ENCODE measurements around the gene ZNF573. TPM values are rescaled to one million over a fixed set of nuclear protein-coding genes. Genes with fewer than 3 reads are reported as not detected.

Gene ZNF573
- polyA plus RNA-seq, 3 donors from 2014 or later: 2.8 to 9.6 (median 8.5) TPM

GRCh38 chr19:37725181-37725580 is 54.2 kb downstream of the ZNF573 start:
- Mint-ChIP-seq H3K27me3 (ENCODE audit: low read depth in 3 of 3) (peaks cover 0 to 3% (median 0%) of the 10 kb centered on the region in 3 donors), H3K9me3 (peaks cover 0 to 4% (median under 1%) of the 10 kb centered on the region in 6 donors), H3K4me3 (no peak overlapping the region), H3K36me3 (peaks cover 0 to 15% (median 3%) of the 10 kb centered on the region in 3 donors), H3K4me1 (no peaks in the 10 kb centered on the region), H3K27ac (no peak overlapping the region)
- DNase-seq: no peak

DNA sequence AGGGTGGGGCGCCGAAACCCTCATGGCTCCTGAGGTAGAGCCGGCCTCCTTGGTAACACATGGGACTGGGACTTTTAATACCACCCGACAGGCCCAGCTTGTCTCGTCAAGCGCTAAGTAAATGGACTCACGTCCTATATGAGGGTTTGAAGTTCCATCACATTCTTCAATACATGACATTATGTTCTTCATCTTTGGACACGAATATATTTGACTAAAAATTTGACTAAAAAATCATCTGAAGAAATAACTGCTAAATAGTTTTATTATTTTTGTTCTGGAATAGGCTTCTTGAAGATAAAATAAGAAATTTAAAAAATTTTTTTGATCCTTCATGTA is 59.5 kb downstream of the ZNF573 start:
- Mint-ChIP-seq H3K9me3 (peaks cover 0 to 1% (median 0%) of the 10 kb centered on the region in 6 donors), H3K27ac (peak overlapping the region; percentile 88 to 97 (median 93)), H3K4me3 (peak overlapping the region; percentile 91 to 95 (median 93)), H3K4me1 (peaks cover 16 to 20% of the 10 kb centered on the region in 2 donors), H3K36me3 (peaks cover 0 to 9% (median 6%) of the 10 kb centered on the region in 3 donors), H3K27me3 (ENCODE audit: low read depth in 3 of 3) (peaks cover 8 to 12% (median 8%) of the 10 kb centered on the region in 3 donors)
- no peak for DNase-seq

- Mint-ChIP-seq H3K27ac (peak within 1 kb of the TSS; percentile 88 to 98 (median 94)), H3K27me3 (ENCODE audit: low read depth in 3 of 3) (peaks cover 8 to 12% (median 8%) of the 10 kb centered on the region in 3 donors), H3K4me3 (peak within 1 kb of the TSS; percentile 91 to 95 (median 93)), H3K9me3 (no peaks in the 10 kb centered on the region), H3K4me1 (peaks cover 16 to 20% of the 10 kb centered on the region in 2 donors), H3K36me3 (peaks cover 0 to 9% (median 6%) of the 10 kb centered on the region in 3 donors)
- peak; percentile 87 to 89 (median 89) for DNase-seq
Observed at GRCh38 chr19:37719111-37719926, 60.1 kb downstream of the ZNF573 start, which contains the start of gene ZNF607. Gene ZNF607, minus strand, starts transcription at chr19:37719761. Its CDS starts 8,143 bp downstream, at chr19:37711618.

DNA sequence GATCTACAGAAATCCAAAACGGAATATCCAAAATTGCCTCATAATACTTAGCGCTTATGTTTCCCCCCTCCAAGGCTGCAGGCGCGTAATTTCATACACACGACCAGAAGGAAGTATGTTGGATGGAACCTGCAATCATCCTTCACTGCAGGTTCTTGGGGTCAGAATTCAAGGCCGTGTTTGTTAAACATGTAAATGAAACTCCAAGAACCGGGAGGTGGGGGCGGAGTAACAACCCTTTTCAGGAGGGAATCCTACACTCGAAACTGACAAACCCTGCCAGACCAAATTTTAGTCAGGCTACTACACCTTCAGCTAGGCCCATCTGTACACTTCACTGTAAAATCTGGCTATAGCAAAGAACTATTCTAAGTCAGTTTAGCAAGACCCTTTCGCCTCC is 61.1 kb downstream of the ZNF573 start:
- H3K4me3 Mint-ChIP-seq: peak overlapping the region; percentile 88 to 95 (median 93)
- peaks cover 4 to 13% (median 6%) of the 10 kb centered on the region in 3 donors for H3K36me3 Mint-ChIP-seq
- peak overlapping the region; percentile 88 to 98 (median 94) for H3K27ac Mint-ChIP-seq
- H3K9me3 Mint-ChIP-seq: no peaks in the 10 kb centered on the region
- DNase-seq: no peak
- peaks cover 16 to 20% of the 10 kb centered on the region in 2 donors for H3K4me1 Mint-ChIP-seq
- H3K27me3 Mint-ChIP-seq (ENCODE audit: low read depth in 3 of 3): peaks cover 8 to 9% (median 8%) of the 10 kb centered on the region in 3 donors

GRCh38 chr19:37716140-37716539 is 63.2 kb downstream of the ZNF573 start:
- DNase-seq: no peak
- Mint-ChIP-seq H3K4me1 (peaks cover 16 to 20% of the 10 kb centered on the region in 2 donors), H3K9me3 (no peaks in the 10 kb centered on the region), H3K4me3 (no peak overlapping the region), H3K27me3 (ENCODE audit: low read depth in 3 of 3) (peaks cover 8 to 9% (median 8%) of the 10 kb centered on the region in 3 donors), H3K27ac (peak overlapping the region in 2 of 6 donors; percentile 45 to 69), H3K36me3 (peaks cover 11 to 21% (median 13%) of the 10 kb centered on the region in 3 donors)

GRCh38 chr19:37706052-37706605 is 73.3 kb downstream of the ZNF573 start:
- peaks cover 0 to 12% (median 3%) of the 10 kb centered on the region in 6 donors for H3K9me3 Mint-ChIP-seq
- no peak overlapping the region for H3K27ac Mint-ChIP-seq
- H3K27me3 Mint-ChIP-seq (ENCODE audit: low read depth in 3 of 3): no peaks in the 10 kb centered on the region
- H3K36me3 Mint-ChIP-seq: peaks cover 53 to 73% (median 68%) of the 10 kb centered on the region in 3 donors
- no peak overlapping the region for H3K4me3 Mint-ChIP-seq
- DNase-seq: no peak
- no peaks in the 10 kb centered on the region for H3K4me1 Mint-ChIP-seq

DNA sequence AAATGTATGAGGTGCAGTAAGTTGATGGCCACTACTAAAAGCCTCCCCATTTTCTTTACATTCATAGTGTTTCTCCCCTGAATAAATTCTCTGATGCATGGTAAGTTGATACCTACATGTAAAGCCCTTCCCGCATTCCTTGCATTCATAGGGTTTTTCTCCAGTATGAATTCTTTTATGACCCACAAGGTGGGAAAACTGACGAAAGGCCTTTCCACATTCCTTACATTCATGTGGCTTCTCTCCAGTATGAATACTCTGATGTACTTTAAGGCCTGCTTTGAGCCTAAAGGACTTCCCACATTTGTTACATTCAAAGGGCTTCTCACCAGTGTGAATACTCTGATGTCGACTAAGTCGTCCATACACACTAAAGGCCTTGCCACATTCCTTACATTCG is 80.3 kb downstream of the ZNF573 start:
- Mint-ChIP-seq H3K4me3 (no peak overlapping the region), H3K27me3 (ENCODE audit: low read depth in 3 of 3) (peaks cover 0 to 2% (median 0%) of the 10 kb centered on the region in 3 donors), H3K27ac (no peak overlapping the region), H3K4me1 (no peaks in the 10 kb centered on the region), H3K9me3 (peaks cover 0 to 13% (median 9%) of the 10 kb centered on the region in 6 donors), H3K36me3 (peaks cover 50 to 58% (median 51%) of the 10 kb centered on the region in 3 donors)
- no peak for DNase-seq

DNA sequence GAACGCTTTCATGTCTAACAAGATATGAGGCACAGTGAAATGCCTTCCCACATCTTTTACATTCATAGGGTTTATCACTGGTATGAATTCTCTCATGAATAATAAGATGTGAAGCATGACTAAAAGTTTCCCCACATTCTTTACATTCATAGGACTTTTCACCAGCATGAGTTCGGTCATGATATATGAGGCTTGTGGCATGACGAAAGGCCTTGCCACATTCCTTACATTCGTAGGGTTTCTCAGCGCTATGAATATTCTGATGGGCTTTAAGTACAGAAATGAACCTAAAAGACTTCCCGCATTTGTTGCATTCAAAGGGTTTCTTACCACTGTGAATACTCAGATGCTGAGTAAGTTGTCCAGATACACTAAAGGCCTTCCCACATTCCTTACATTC is 81.2 kb downstream of the ZNF573 start:
- no peak for DNase-seq
- peaks cover 0 to 13% (median 7%) of the 10 kb centered on the region in 6 donors for H3K9me3 Mint-ChIP-seq

GRCh38 chr19:37695144-37695899 is 84.1 kb downstream of the ZNF573 start:
- no peak for DNase-seq
- no peak overlapping the region for H3K4me3 Mint-ChIP-seq
- H3K4me1 Mint-ChIP-seq: peaks cover 14 to 15% of the 10 kb centered on the region in 2 donors
- peaks cover 3 to 7% (median 6%) of the 10 kb centered on the region in 3 donors for H3K27me3 Mint-ChIP-seq (ENCODE audit: low read depth in 3 of 3)
- H3K27ac Mint-ChIP-seq: no peak overlapping the region
- H3K9me3 Mint-ChIP-seq: peaks cover 0 to 13% (median 4%) of the 10 kb centered on the region in 6 donors
- peaks cover 28 to 31% (median 30%) of the 10 kb centered on the region in 3 donors for H3K36me3 Mint-ChIP-seq

More for the DNA sequence above, 81.2 kb downstream of the ZNF573 start:
- no peak overlapping the region for H3K27ac Mint-ChIP-seq
- peaks cover 45 to 51% (median 47%) of the 10 kb centered on the region in 3 donors for H3K36me3 Mint-ChIP-seq
- no peak overlapping the region for H3K4me3 Mint-ChIP-seq
- peaks cover 0 to 3% of the 10 kb centered on the region in 2 donors for H3K4me1 Mint-ChIP-seq
- H3K27me3 Mint-ChIP-seq (ENCODE audit: low read depth in 3 of 3): peaks cover 0 to 2% (median 0%) of the 10 kb centered on the region in 3 donors

GRCh38 chr19:37692956-37693620 is 86.3 kb downstream of the ZNF573 start:
- Mint-ChIP-seq H3K4me3 (peak overlapping the region; percentile 15 to 88 (median 53)), H3K9me3 (peaks cover 0 to 5% (median 0%) of the 10 kb centered on the region in 6 donors), H3K36me3 (peaks cover 11 to 15% (median 12%) of the 10 kb centered on the region in 3 donors), H3K4me1 (peaks cover 14 to 17% of the 10 kb centered on the region in 2 donors), H3K27me3 (ENCODE audit: low read depth in 3 of 3) (peaks cover 3 to 7% (median 6%) of the 10 kb centered on the region in 3 donors), H3K27ac (peak overlapping the region in 1 of 6 donors; percentile 24)
- DNase-seq: no peak

DNA sequence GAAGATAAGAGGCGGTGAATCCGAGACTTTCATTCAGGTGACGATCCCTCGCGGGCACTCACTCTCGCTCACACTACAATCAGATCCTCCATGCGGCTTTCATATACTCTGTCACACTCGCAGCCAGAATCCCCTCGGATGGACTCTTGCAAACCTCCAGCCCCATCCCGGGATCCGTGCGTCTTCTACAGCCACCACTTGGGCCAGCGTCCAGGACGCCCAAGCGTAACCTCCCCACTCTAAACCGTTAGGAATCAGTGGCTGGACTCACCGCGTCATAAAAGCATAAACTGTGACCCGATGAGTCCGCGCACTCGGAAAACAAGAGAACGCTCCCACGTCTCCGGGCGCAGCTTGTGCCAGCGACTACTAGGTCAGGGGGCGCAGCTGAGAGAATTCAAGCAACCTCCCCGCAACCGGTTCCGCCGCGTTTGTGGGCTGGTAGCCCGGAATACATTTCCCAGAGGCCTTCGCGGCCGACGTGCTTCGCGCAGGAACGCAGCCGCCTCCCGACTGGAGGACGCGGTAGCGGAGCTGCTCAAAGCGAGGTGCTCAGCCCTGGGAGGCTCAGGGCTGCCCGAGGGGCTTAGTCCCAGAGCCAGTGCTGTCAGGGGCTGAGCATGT is 87.4 kb downstream of the ZNF573 start:
- peak overlapping the region; percentile 88 to 98 (median 98) for H3K4me3 Mint-ChIP-seq
- peaks cover 2 to 10% (median 3%) of the 10 kb centered on the region in 3 donors for H3K36me3 Mint-ChIP-seq
- peaks cover 0 to 6% (median 0%) of the 10 kb centered on the region in 6 donors for H3K9me3 Mint-ChIP-seq
- H3K4me1 Mint-ChIP-seq: peaks cover 14 to 17% of the 10 kb centered on the region in 2 donors
- H3K27ac Mint-ChIP-seq: peak overlapping the region; percentile 88 to 97 (median 96)
- DNase-seq: peak; percentile 76 to 80 (median 80)
- peaks cover 3 to 7% (median 6%) of the 10 kb centered on the region in 3 donors for H3K27me3 Mint-ChIP-seq (ENCODE audit: low read depth in 3 of 3)

All from immature natural killer cell (primary cell).